HG03439 (cell line): ENCODE measurements around the gene OST4.

Experiments used
- ATAC-seq: cut with Tn5 transposase; IDR thresholded peaks from one replicate; pipeline ENCODE4 v1.9.1; 2021; ENCODE audit warnings: mild to moderate bottlenecking, moderate library complexity; ENCODE audit not compliant: unreplicated experiment

Gene OST4

DNA sequence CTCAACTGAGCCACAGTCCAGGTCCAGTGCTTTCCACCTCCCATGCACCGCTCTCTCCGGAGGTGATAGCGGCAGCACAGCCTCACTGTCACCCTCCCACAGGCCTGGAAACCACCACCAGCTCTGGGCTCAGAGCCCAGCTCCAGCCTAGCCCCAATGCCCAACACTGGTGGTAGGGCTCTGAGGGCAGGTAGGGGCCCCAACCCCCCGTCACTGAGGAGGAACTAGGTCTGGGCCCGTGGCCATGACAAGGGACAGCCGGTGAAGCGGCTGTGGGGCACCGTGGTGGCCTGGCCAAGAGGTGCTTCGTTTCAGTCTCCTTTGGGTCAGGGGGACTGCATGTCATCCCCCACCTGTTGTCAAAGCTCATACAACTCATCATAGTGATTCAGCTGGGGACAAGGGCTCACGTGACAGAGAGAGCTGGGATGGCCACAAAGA lies 44.2 kb downstream of the OST4 start:
- ATAC-seq = no peak

- ATAC-seq = no peak
Observed at GRCh38 chr2:27025861-27026851, 45.3 kb downstream of the OST4 start.

GRCh38 chr2:27025281-27025800 lies 46.1 kb downstream of the OST4 start:
- ATAC-seq = no peak

- ATAC-seq = no peak
Observed at GRCh38 chr2:27024812-27025211, 46.6 kb downstream of the OST4 start.

GRCh38 chr2:27024188-27024587 lies 47.3 kb downstream of the OST4 start:
- ATAC-seq = no peak

DNA sequence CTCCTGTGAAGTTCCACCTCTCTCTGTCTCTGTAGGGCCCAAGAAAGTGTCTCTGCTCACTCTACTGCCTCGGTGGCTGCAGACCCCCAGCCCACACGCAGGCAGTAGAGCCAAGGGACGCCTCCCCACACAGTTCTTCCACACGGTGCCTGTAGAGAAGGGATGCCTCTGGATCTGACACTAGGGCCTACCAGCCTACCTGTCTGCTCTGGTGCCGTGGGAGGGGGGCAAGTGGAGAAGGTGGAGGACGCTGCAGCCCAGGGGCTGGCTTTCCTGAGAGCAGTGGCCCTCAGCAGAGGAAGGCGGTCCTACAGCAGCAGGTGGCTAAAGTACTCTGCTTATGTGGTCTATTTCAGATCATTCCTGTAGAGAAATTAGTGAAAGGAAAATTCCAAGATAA lies 47.7 kb downstream of the OST4 start:
- ATAC-seq = no peak

DNA sequence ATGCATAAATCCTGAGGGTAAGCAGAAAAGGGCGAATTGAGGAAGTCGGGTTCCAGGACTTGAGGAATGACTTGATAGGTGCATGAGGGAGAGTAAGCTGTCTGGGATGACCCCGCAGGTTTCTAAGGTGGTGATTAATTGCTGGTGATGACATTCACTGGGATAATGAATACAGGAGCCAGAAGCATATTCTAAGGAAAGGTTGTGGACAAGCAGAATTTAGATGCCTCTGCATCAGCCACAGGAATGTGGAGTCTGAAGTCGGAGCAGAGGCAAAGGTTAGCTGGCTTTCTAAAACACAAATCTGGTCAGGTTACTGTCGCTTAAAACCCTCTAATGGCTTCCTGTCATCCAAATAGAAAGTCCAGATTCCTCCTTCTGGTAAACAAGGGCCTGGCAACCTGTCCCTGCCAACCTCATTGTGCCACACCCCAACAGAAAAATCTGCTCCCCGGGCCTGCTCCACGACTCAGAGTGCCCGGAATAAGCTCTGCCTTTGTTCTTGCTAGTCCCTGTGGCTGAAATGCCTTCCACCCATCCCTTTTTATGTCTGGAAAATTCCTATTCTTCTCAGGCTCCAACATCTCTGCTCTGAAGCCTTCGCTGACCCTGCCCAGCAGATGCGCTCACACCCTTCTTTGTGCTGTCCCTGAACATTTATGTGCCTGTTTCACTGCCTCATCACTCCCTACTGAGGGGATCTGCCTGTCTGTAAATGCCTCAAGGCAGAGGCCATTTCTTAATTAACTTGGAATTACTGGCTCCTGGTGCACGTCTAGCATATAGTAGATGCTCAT lies 50.0 kb downstream of the OST4 start:
- no peak for ATAC-seq
